AG08395 (cell line): ENCODE results near the gene LYRM1.

ENCODE experiments used
- DNase-seq: peaks from one replicate; pipeline ENCODE4 v3.0.0; 2012; ENCODE audit warnings: mixed read lengths, low spot score

The LYRM1 gene

DNA sequence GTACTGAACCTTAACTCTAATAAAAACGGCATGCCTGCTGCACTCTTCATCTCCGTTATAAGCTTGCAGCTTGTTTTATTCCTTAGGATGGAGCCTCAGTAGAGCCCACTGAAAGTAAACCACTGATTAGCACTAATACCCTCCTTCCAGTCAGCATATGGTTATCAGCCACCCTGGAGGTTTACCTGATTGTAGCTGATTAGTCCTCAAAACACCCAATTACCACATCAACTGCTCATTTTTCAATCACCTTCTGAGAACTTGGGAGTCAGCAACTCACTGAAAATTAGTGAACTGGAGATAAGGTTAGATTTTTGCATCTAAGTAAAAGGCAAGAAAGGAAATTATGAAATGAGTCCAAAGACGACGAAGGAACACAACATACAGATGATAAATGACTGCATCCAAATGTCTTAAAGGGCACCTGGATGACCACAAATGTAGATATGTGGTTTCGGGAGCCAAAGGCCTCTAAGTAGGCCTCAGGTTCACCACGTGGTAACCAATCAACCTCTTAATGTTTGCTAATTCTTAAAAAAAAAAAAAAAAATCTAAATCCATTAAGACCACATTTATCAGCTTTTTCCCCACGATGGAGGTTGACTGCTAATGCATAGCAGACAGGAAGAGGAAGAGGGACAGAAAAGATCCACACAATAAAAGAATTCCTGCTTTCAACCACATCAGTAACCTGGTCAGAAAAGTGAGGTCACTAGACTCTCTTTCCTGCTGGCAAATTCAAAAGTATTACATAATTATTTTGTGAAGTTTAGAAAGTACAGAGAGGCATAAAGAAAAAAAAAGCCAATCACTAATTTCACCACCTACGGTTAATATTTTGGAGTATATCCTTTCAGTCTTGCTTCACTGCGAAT is 28.4 kb upstream of the LYRM1 start:
- DNase-seq, result no peak

GRCh38 chr16:20873331-20873730 is 27.2 kb upstream of the LYRM1 start:
- no peak for DNase-seq

DNA sequence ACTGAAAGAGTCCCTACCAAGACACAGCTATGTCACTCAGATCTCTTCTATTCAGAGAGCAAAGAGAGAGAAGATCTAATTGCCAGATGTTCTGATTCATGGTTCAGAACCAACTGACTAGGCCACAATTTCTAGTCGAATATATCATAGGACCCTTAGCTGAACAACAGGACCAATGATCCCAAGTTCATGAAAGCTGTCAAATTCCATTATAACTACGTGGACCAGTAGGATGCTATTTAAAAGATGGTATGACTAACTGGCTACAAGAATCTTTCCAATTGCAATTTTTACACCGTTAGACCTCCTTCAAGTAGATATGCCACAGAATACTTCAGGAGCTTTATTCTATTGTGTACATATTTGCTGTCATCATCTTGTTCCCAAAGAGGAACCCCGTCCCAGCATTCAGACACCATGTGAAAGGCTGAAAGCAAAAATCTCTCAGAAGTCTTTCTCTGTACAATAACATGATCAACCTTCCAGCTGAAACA is 26.4 kb upstream of the LYRM1 start:
- no peak for DNase-seq

- DNase-seq, result no peak
Observed at GRCh38 chr16:20875355-20875650, 25.3 kb upstream of the LYRM1 start.

GRCh38 chr16:20878682-20879147 is 21.9 kb upstream of the LYRM1 start:
- DNase-seq, result no peak

GRCh38 chr16:20879175-20880040 is 21.2 kb upstream of the LYRM1 start:
- peak; percentile 50 for DNase-seq

GRCh38 chr16:20880867-20881502 is 19.6 kb upstream of the LYRM1 start:
- DNase-seq, result no peak

DNA sequence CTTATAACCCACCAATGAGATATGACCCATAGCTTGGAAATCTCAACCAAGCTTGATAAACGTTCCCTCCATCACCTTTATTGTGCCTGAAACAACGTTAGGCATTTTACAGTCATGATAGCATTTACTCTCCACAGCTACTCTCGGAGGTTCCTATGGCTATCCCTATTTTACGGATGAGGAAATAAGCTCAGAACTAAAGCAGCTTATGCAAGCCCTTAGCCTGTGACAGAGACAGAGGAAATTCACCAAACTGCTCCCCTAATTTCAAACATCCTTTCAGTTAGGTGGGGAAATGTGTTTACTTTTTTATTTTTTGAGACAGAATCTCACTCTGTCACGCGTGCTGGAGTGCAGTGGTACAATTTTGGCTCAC is 19.1 kb upstream of the LYRM1 start:
- no peak for DNase-seq

DNA sequence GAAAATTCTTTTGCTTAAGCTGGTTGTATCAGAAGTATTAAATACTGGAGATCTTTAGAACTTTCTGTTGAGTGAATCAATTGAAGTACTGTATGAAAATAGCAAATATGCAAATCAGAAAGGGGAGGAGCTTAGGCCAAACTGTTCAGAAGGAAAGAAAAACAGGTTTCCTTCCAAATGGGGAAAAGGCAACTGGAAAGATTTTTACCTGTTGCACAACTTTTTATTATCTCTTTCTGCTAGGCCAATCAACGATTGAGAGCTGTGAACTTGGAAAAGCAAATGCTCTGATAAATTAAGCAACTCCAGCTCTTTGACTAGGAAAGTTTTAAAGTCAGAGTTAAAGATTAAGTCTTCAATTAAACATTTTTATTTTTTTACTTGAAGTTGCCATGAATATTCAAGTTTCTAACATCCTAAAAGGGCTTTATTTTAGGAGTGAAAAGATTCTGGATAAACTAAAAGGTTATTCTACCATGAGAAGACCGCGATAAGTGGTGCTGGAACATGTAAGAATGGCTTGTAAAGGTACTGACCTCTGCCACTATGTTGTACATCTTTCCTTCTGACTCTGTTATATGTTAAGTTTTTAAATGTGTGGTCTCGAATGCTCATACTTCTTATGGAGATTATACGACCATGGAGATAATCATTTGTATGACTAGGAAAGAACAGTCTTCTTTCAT is 16.9 kb upstream of the LYRM1 start:
- no peak for DNase-seq

GRCh38 chr16:20884240-20884556 is 16.4 kb upstream of the LYRM1 start:
- DNase-seq, result peak; percentile 48

DNA sequence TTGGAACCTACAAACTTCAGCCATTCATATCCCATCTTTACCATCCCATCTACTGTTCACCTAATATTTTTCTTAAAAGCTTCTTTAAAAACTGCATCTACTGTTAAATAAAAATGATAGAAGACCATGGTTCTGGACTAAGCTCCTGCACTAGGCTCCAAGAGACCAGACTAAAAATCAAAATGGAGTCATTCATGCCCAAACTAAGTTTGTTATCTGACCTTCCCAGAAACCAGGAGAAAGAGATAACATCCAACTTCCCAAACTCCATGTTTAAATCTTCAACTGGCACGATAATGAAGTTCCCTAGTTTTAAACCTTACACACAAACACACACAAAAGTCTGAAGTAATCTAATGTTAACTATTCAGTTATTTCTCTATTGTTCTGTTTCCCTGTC is 14.3 kb upstream of the LYRM1 start:
- no peak for DNase-seq

DNA sequence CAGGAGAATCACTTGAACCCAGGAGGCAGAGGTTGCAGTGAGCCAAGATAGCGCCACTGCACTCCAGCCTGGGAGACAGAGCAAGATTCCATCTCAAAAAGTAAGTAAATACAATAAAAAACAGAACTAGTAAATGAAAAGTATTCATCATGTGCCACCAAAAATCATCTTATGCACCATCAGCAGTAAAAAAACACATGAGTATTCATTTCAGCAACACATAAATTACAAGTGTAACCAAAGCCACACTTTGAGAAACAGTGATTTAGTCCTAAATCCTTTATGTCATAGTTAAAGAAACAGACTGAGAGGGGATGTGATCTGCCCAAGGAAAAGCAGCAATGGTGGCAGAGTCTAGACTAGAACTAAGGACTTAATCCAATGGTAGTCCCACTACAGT is 13.4 kb upstream of the LYRM1 start:
- no peak for DNase-seq

- no peak for DNase-seq
Observed at GRCh38 chr16:20889625-20890275, 10.8 kb upstream of the LYRM1 start.

DNA sequence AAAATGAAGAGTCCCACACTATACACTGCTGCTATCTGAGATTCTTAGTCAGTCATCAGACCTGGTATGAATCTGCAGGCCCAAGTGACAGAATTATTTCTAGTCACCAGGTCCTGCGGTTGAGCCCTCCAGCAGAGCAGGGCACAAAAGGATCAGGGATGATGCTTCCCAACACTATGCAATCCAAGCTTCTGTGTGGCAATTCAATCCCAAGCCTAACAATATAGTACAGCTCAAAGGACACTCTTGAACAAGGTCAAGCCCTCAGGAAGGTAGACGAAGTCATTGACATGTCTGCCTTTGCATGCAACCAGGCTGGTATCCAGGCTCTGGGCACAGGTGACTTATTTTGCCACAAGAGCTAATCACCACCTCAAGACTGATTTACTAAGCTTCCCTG is 6.2 kb upstream of the LYRM1 start:
- DNase-seq, result no peak

- DNase-seq, result peak; percentile 29
Observed at GRCh38 chr16:20897253-20897897, 3.2 kb upstream of the LYRM1 start.

DNA sequence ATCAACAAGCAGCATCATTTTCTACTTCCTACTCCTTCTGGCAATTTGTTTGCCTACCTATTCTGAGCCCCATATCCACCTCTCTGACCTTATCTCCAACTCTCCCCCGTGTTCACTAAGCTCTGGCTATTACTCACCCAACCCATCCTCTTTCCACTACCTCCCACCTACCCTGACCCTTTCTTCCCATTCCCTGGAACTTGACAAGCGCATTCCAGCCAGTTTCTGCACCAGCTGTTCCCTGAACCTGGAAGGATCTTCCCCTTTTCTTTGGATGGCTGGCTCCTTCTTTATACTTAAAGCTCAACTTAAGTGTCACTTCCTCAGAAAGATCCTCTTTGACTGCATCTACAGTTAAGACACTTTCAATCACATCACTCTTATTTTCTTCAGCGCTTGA is 2.6 kb upstream of the LYRM1 start:
- DNase-seq, result no peak

- peak; percentile 64 for DNase-seq
Observed at GRCh38 chr16:20899071-20899470, 1.5 kb upstream of the LYRM1 start.

DNA sequence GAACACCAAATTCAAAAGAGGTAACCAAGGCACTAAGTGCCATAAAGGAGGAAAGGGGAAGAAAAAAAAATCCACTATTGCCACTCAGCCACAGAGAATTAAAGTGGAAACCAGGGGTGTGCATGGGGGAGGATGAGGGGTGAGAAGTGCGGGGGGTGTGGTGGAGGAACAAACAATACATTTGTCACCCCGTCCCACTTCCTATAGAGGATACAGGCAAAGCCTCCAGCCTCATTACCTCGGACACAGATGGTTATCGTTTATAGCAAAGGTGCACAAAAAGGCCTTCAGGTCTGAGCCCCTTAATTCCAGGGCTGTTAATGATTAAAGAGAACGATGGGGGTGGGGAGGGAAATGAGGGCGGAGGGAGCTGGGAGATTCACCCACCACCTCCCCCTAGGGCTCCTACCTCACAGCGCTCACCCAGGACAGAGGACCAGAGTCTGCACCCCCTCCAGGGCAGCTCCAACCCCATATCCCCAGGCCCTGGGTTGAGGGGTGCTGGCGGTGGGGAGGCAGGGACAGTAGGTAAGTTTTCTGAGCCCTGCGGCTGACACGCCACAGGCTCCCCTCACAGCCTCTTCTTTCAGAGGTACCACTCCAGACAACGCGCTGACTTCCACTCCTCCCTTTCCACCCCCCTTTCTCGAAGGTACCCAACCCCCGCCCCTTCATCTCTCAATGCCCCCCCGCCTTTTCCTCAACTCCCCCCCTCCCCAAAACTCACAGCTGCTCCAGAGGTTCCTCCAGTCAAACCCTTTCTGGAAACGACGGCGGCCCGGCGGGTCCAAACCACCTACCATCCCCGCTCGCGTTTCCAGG is 883 bp upstream of the LYRM1 start:
- DNase-seq, result peak; percentile 14

- no peak for DNase-seq
Observed at GRCh38 chr16:20901068-20901435, 481 bp downstream of the LYRM1 start.

GRCh38 chr16:20901436-20902112 is 1.0 kb downstream of the LYRM1 start:
- DNase-seq, result peak; percentile 36
